H9 (cell line): ENCODE measurements around the gene FEM1B. TPM values are rescaled to one million over a fixed set of nuclear protein-coding genes. Genes with fewer than 3 reads are reported as not detected.

Experiments
- DNase-seq: peaks from one replicate; pipeline ENCODE4 v3.0.0-alpha.2; 2017
- H2AFZ ChIP-seq: one replicate; pipeline ENCODE4 v1.6.1; 2013; ENCODE audit warnings: mild to moderate bottlenecking, low read length, control low read depth, moderate library complexity
- H2AK5ac ChIP-seq: 2 replicates; pipeline ENCODE4 v1.6.1; 2013; ENCODE audit warnings: low read length, control low read depth, mixed read lengths; ENCODE audit not compliant: insufficient read length
- H2BK120ac ChIP-seq: one replicate; pipeline ENCODE4 v1.6.1; 2013; ENCODE audit warnings: low read depth, mild to moderate bottlenecking, low read length, control low read depth, inconsistent platforms; ENCODE audit not compliant: poor library complexity, severe bottlenecking
- H2BK12ac ChIP-seq: 2 replicates; pipeline ENCODE4 v1.6.1; 2013; ENCODE audit warnings: low read length, control low read depth, mixed read lengths, low read depth; ENCODE audit not compliant: insufficient read length
- H2BK15ac ChIP-seq: 2 replicates; pipeline ENCODE4 v1.6.1; 2013; ENCODE audit warnings: low read depth, low read length, control low read depth
- H2BK20ac ChIP-seq: one replicate; pipeline ENCODE4 v1.6.1; 2013; ENCODE audit warnings: low read depth, mild to moderate bottlenecking, low read length, control low read depth, inconsistent platforms; ENCODE audit not compliant: poor library complexity, severe bottlenecking
- H2BK5ac ChIP-seq: 2 replicates; pipeline ENCODE4 v1.6.1; 2013; ENCODE audit warnings: low read length, control low read depth, mixed read lengths; ENCODE audit not compliant: insufficient read length
- H3K14ac ChIP-seq: 2 replicates; pipeline ENCODE4 v1.6.1; 2013; ENCODE audit warnings: low read length, control low read depth; ENCODE audit not compliant: insufficient read depth
- H3K18ac ChIP-seq: 2 replicates; pipeline ENCODE4 v1.6.1; 2013; ENCODE audit warnings: low read depth, mild to moderate bottlenecking, mixed read lengths, low read length, control low read depth; ENCODE audit not compliant: insufficient read length
- H3K23ac ChIP-seq: 2 replicates; pipeline ENCODE4 v1.6.1; 2013; ENCODE audit warnings: low read length, control low read depth, mixed read lengths, low read depth; ENCODE audit not compliant: insufficient read length
- H3K23me2 ChIP-seq: 2 replicates; pipeline ENCODE4 v1.6.1; 2013; ENCODE audit warnings: low read depth, mild to moderate bottlenecking, mixed read lengths, low read length, control low read depth; ENCODE audit not compliant: insufficient read length, poor library complexity, severe bottlenecking
- H3K27ac ChIP-seq: 2 replicates; pipeline ENCODE4 v1.5.1; 2013; ENCODE audit warnings: low read length, control low read depth, mixed read lengths, low read depth; ENCODE audit not compliant: insufficient read length
- H3K27me3 ChIP-seq: 2 replicates; pipeline ENCODE4 v1.6.1; 2013; ENCODE audit warnings: low read length, control low read depth, inconsistent platforms; ENCODE audit not compliant: insufficient read depth
- H3K4ac ChIP-seq: 2 replicates; pipeline ENCODE4 v1.6.1; 2013; ENCODE audit warnings: low read depth, mild to moderate bottlenecking, control low read depth, inconsistent platforms, low read length, moderate library complexity
- H3K4me1 ChIP-seq: 2 replicates; pipeline ENCODE4 v1.6.1; 2013; ENCODE audit warnings: low read length, control low read depth, inconsistent platforms; ENCODE audit not compliant: insufficient read depth
- H3K4me2 ChIP-seq: 2 replicates; pipeline ENCODE4 v1.6.1; 2013; ENCODE audit warnings: low read length, control low read depth, mixed read lengths; ENCODE audit not compliant: insufficient read length, insufficient read depth
- H3K56ac ChIP-seq: 2 replicates; pipeline ENCODE4 v1.6.1; 2013; ENCODE audit warnings: low read depth, mild to moderate bottlenecking, mixed read lengths, low read length, control low read depth; ENCODE audit not compliant: insufficient read length
- H3K79me1 ChIP-seq: 2 replicates; pipeline ENCODE4 v1.6.1; 2013; ENCODE audit warnings: low read depth, mild to moderate bottlenecking, moderate library complexity, low read length, control low read depth, inconsistent platforms; ENCODE audit not compliant: insufficient read depth, poor library complexity, severe bottlenecking
- H3K79me2 ChIP-seq: 2 replicates; pipeline ENCODE4 v1.6.1; 2013; ENCODE audit warnings: low read length, control low read depth, inconsistent platforms; ENCODE audit not compliant: insufficient read depth
- H3K9ac ChIP-seq: 2 replicates; pipeline ENCODE4 v1.6.1; 2013; ENCODE audit warnings: low read length, control low read depth, mixed read lengths; ENCODE audit not compliant: insufficient read length; ENCODE audit errors: extremely low read depth
- H3K9me3 ChIP-seq: one replicate; pipeline ENCODE4 v1.6.1; 2013; ENCODE audit warnings: low read depth, low read length, inconsistent platforms; ENCODE audit not compliant: control insufficient read depth
- H3T11ph ChIP-seq: one replicate; pipeline ENCODE4 v1.6.1; 2013; ENCODE audit warnings: mild to moderate bottlenecking, low read length, control low read depth, inconsistent platforms
- H4K20me1 ChIP-seq: one replicate; pipeline ENCODE4 v1.6.1; 2013; ENCODE audit not compliant: control insufficient read depth, insufficient read length, insufficient read depth
- H4K5ac ChIP-seq: 2 replicates; pipeline ENCODE4 v1.6.1; 2013; ENCODE audit warnings: low read depth, mild to moderate bottlenecking, mixed read lengths, low read length, control low read depth; ENCODE audit not compliant: insufficient read length
- H4K8ac ChIP-seq: replicated peaks from 2 replicates; pipeline ENCODE4 v1.6.1; 2013; ENCODE audit warnings: low read length, control low read depth, mixed read lengths, low read depth; ENCODE audit not compliant: insufficient read length
- H4K91ac ChIP-seq: 2 replicates; pipeline ENCODE4 v1.6.1; 2013; ENCODE audit warnings: low read depth, mild to moderate bottlenecking, moderate library complexity, mixed read lengths, low read length, control low read depth; ENCODE audit not compliant: insufficient read length
- H3K27ac Mint-ChIP-seq, 3 experiments: 2 replicates in 2 of 3; 3 replicates in 1 of 3; pipeline ENCODE4 v1.8.0; 2020 to 2021; ENCODE audit warnings: mixed read lengths in 3 of 3, mild to moderate bottlenecking in 1 of 3, moderate library complexity in 1 of 3
- H3K27me3 Mint-ChIP-seq: 2 replicates; pipeline ENCODE4 v1.8.0; 2021; ENCODE audit warnings: low read depth, mild to moderate bottlenecking, moderate library complexity, mixed read lengths
- H3K36me3 Mint-ChIP-seq, 3 experiments: 2 replicates in 2 of 3; 3 replicates in 1 of 3; pipeline ENCODE4 v1.8.0; 2020 to 2021; ENCODE audit warnings: low read depth in 3 of 3, mixed read lengths in 3 of 3; ENCODE audit not compliant: insufficient read depth in 1 of 3
- H3K4me1 Mint-ChIP-seq, 2 experiments: 2 replicates each; pipeline ENCODE4 v1.8.0; 2020; ENCODE audit warnings: mixed read lengths in 2 of 2
- H3K4me3 Mint-ChIP-seq, 2 experiments: 2 replicates in 1 of 2; 3 replicates in 1 of 2; pipeline ENCODE4 v1.8.0; 2020 to 2021; ENCODE audit warnings: mild to moderate bottlenecking in 2 of 2, mixed read lengths in 2 of 2, moderate library complexity in 1 of 2
- H3K9me3 Mint-ChIP-seq, 2 experiments: 2 replicates in 1 of 2; 3 replicates in 1 of 2; pipeline ENCODE4 v1.8.0; 2020; ENCODE audit warnings: mild to moderate bottlenecking in 2 of 2, mixed read lengths in 2 of 2, moderate library complexity in 1 of 2
- CTCF ChIP-seq: fragments of 200-600 bp; sonication (generic); conservative IDR thresholded peaks from 3 replicates; pipeline ENCODE4 v1.8.0; 2021; ENCODE audit warnings: antibody characterized with exemption, mild to moderate bottlenecking
- WGBS: extraction: QIAGEN DNeasy Blood & Tissue Kit; methylation state at CpG from one replicate; pipeline ENCODE4 v1.1.7; 2013; ENCODE audit warnings: missing lambda C conversion rate, low lambda C conversion rate, mixed read lengths; ENCODE audit not compliant: insufficient read length; ENCODE audit errors: extremely low coverage; 5-methylcytosine and 5-hydroxymethylcytosine counted together
- total RNA-seq: library from RNA; stranded (reverse); gene quantifications from 2 replicates; pipeline ENCODE4 v1.2.1, GENCODE V29; 2021

FEM1B gene
- total RNA-seq, 1 experiment from 2014 or later = 77.9 TPM

- no peaks in the 10 kb centered on the region for H4K20me1 ChIP-seq
- no peak overlapping the region for H3K4ac ChIP-seq
- no peaks in the 10 kb centered on the region for H3K23me2 ChIP-seq
- no peak overlapping the region for H3K23ac ChIP-seq
- no peak overlapping the region for H3K4me3 Mint-ChIP-seq
- H2BK120ac ChIP-seq = no peak overlapping the region
- DNase-seq = no peak
- H3K4me1 ChIP-seq = no peaks in the 10 kb centered on the region
- H3T11ph ChIP-seq = no peak overlapping the region
- no peak overlapping the region for H2AFZ ChIP-seq
- no peaks in the 10 kb centered on the region for H3K27me3 ChIP-seq
- no peak overlapping the region for H3K14ac ChIP-seq
- peaks cover 0 to 10% (median 5%) of the 10 kb centered on the region in 3 experiments; a peak in 3 of 7 replicates for H3K36me3 Mint-ChIP-seq
- no peaks in the 10 kb centered on the region for H3K9me3 ChIP-seq
- no peak overlapping the region for H3K4me2 ChIP-seq
- H3K27ac Mint-ChIP-seq = 0 out of 7 replicates have a peak overlapping the region, but pooled peaks of 1 of the 3 experiments have one; percentile 76
- no peak overlapping the region for H2BK15ac ChIP-seq
- peaks cover 11 to 13% of the 10 kb centered on the region in 2 experiments for H3K4me1 Mint-ChIP-seq
- no peak overlapping the region for H4K8ac ChIP-seq
- H2BK20ac ChIP-seq = no peak overlapping the region
- no peak overlapping the region for H3K27ac ChIP-seq
- H4K5ac ChIP-seq = no peak overlapping the region
- no peak overlapping the region for H3K56ac ChIP-seq
- no peaks in the 10 kb centered on the region for H3K27me3 Mint-ChIP-seq
- no peak overlapping the region for H3K9ac ChIP-seq
- H2BK5ac ChIP-seq = no peak overlapping the region
- H3K18ac ChIP-seq = no peak overlapping the region
- H3K79me1 ChIP-seq = no peaks in the 10 kb centered on the region
- H4K91ac ChIP-seq = no peak overlapping the region
- WGBS = no CpG with 5 or more reads among the region's 5 CpGs
- TF ChIP-seq CTCF = no peak
- H3K9me3 Mint-ChIP-seq = no peaks in the 10 kb centered on the region
- H2BK12ac ChIP-seq = no peak overlapping the region
- no peak overlapping the region for H2AK5ac ChIP-seq
- H3K79me2 ChIP-seq = no peaks in the 10 kb centered on the region
These were observed 21.9 kb downstream of the FEM1B start for GRCh38 chr15:68299436-68299835.
